ENCODE measurements around the gene DNAL4.

Gene DNAL4

GRCh38 chr22:38751422-38752346 is 42.3 kb downstream of the DNAL4 start:
- Mint-ChIP-seq H3K4me1 (ENCODE audit: low read depth) (peaks cover 60% of the 10 kb centered on the region), H3K27me3 (no peaks in the 10 kb centered on the region), H3K36me3 (ENCODE audit: low read depth) (peaks cover 83% of the 10 kb centered on the region), H3K27ac (peak overlapping the region; percentile 99), H3K9me3 (no peaks in the 10 kb centered on the region), H3K4me3 (peak overlapping the region; percentile 88)
- peak; percentile 76 for DNase-seq

GRCh38 chr22:38751066-38751421 is 42.9 kb downstream of the DNAL4 start:
- H3K27me3 Mint-ChIP-seq = no peaks in the 10 kb centered on the region
- peaks cover 86% of the 10 kb centered on the region for H3K36me3 Mint-ChIP-seq (ENCODE audit: low read depth)
- DNase-seq = no peak
- H3K9me3 Mint-ChIP-seq = no peaks in the 10 kb centered on the region
- peaks cover 57% of the 10 kb centered on the region for H3K4me1 Mint-ChIP-seq (ENCODE audit: low read depth)
- peak overlapping the region; percentile 88 for H3K4me3 Mint-ChIP-seq
- peak overlapping the region; percentile 99 for H3K27ac Mint-ChIP-seq

- H3K27me3 Mint-ChIP-seq = no peaks in the 10 kb centered on the region
- peaks cover 90% of the 10 kb centered on the region for H3K36me3 Mint-ChIP-seq (ENCODE audit: low read depth)
- H3K4me3 Mint-ChIP-seq = peak overlapping the region; percentile 88
These were observed 43.3 kb downstream of the DNAL4 start for GRCh38 chr22:38750638-38751037.

GRCh38 chr22:38750104-38750503 is 43.8 kb downstream of the DNAL4 start:
- peak overlapping the region; percentile 88 for H3K4me3 Mint-ChIP-seq
- peaks cover 94% of the 10 kb centered on the region for H3K36me3 Mint-ChIP-seq (ENCODE audit: low read depth)
- peak overlapping the region; percentile 99 for H3K27ac Mint-ChIP-seq
- no peaks in the 10 kb centered on the region for H3K27me3 Mint-ChIP-seq
- no peaks in the 10 kb centered on the region for H3K9me3 Mint-ChIP-seq
- peaks cover 61% of the 10 kb centered on the region for H3K4me1 Mint-ChIP-seq (ENCODE audit: low read depth)
- DNase-seq = no peak

More at GRCh38 chr22:38750638-38751037, 43.3 kb downstream of the DNAL4 start:
- no peaks in the 10 kb centered on the region for H3K9me3 Mint-ChIP-seq
- no peak for DNase-seq
- H3K4me1 Mint-ChIP-seq (ENCODE audit: low read depth) = peaks cover 57% of the 10 kb centered on the region
- H3K27ac Mint-ChIP-seq = peak overlapping the region; percentile 99

GRCh38 chr22:38748487-38749136 is 45.3 kb downstream of the DNAL4 start:
- H3K4me1 Mint-ChIP-seq (ENCODE audit: low read depth) = peaks cover 54% of the 10 kb centered on the region
- H3K4me3 Mint-ChIP-seq = no peak overlapping the region
- DNase-seq = no peak
- peak overlapping the region; percentile 99 for H3K27ac Mint-ChIP-seq
- no peaks in the 10 kb centered on the region for H3K9me3 Mint-ChIP-seq
- peaks cover 95% of the 10 kb centered on the region for H3K36me3 Mint-ChIP-seq (ENCODE audit: low read depth)
- H3K27me3 Mint-ChIP-seq = no peaks in the 10 kb centered on the region

GRCh38 chr22:38745676-38746460 is 48.1 kb downstream of the DNAL4 start:
- H3K9me3 Mint-ChIP-seq = no peaks in the 10 kb centered on the region
- H3K27me3 Mint-ChIP-seq = no peaks in the 10 kb centered on the region
- peak overlapping the region; percentile 85 for H3K27ac Mint-ChIP-seq
- H3K36me3 Mint-ChIP-seq (ENCODE audit: low read depth) = peaks cover 97% of the 10 kb centered on the region
- no peak overlapping the region for H3K4me3 Mint-ChIP-seq
- no peak for DNase-seq
- H3K4me1 Mint-ChIP-seq (ENCODE audit: low read depth) = peaks cover 40% of the 10 kb centered on the region

- Mint-ChIP-seq H3K36me3 (ENCODE audit: low read depth) (peaks cover 98% of the 10 kb centered on the region), H3K27me3 (no peaks in the 10 kb centered on the region), H3K4me1 (ENCODE audit: low read depth) (peaks cover 33% of the 10 kb centered on the region), H3K9me3 (no peaks in the 10 kb centered on the region), H3K4me3 (no peak overlapping the region), H3K27ac (peak overlapping the region; percentile 85)
- no peak for DNase-seq
These were observed 49.0 kb downstream of the DNAL4 start for GRCh38 chr22:38744981-38745380.

GRCh38 chr22:38742176-38742942 is 51.6 kb downstream of the DNAL4 start:
- no peaks in the 10 kb centered on the region for H3K9me3 Mint-ChIP-seq
- peaks cover 32% of the 10 kb centered on the region for H3K4me1 Mint-ChIP-seq (ENCODE audit: low read depth)
- peak overlapping the region; percentile 79 for H3K27ac Mint-ChIP-seq
- peaks cover 98% of the 10 kb centered on the region for H3K36me3 Mint-ChIP-seq (ENCODE audit: low read depth)
- H3K27me3 Mint-ChIP-seq = no peaks in the 10 kb centered on the region
- no peak for DNase-seq
- H3K4me3 Mint-ChIP-seq = no peak overlapping the region

- Mint-ChIP-seq H3K9me3 (no peaks in the 10 kb centered on the region), H3K4me3 (no peak overlapping the region), H3K27ac (peak overlapping the region; percentile 79), H3K36me3 (ENCODE audit: low read depth) (peaks cover 100% of the 10 kb centered on the region), H3K4me1 (ENCODE audit: low read depth) (peaks cover 38% of the 10 kb centered on the region), H3K27me3 (no peaks in the 10 kb centered on the region)
- no peak for DNase-seq
These were observed 52.4 kb downstream of the DNAL4 start for GRCh38 chr22:38741576-38741975.

- Mint-ChIP-seq H3K4me1 (ENCODE audit: low read depth) (peaks cover 41% of the 10 kb centered on the region), H3K27me3 (no peaks in the 10 kb centered on the region), H3K27ac (peak overlapping the region; percentile 79), H3K4me3 (no peak overlapping the region), H3K36me3 (ENCODE audit: low read depth) (peaks cover 100% of the 10 kb centered on the region), H3K9me3 (no peaks in the 10 kb centered on the region)
- no peak for DNase-seq
These were observed 52.8 kb downstream of the DNAL4 start for GRCh38 chr22:38741166-38741565.

GRCh38 chr22:38740754-38741153 is 53.2 kb downstream of the DNAL4 start:
- H3K27me3 Mint-ChIP-seq = no peaks in the 10 kb centered on the region
- H3K9me3 Mint-ChIP-seq = no peaks in the 10 kb centered on the region
- H3K4me1 Mint-ChIP-seq (ENCODE audit: low read depth) = peaks cover 45% of the 10 kb centered on the region
- no peak for DNase-seq
- H3K36me3 Mint-ChIP-seq (ENCODE audit: low read depth) = peaks cover 100% of the 10 kb centered on the region
- H3K4me3 Mint-ChIP-seq = no peak overlapping the region
- H3K27ac Mint-ChIP-seq = peak overlapping the region; percentile 79

- Mint-ChIP-seq H3K4me3 (no peak overlapping the region), H3K27me3 (no peaks in the 10 kb centered on the region), H3K9me3 (no peaks in the 10 kb centered on the region), H3K36me3 (ENCODE audit: low read depth) (peaks cover 100% of the 10 kb centered on the region), H3K27ac (peak overlapping the region; percentile 79), H3K4me1 (ENCODE audit: low read depth) (peaks cover 45% of the 10 kb centered on the region)
- no peak for DNase-seq
These were observed 53.7 kb downstream of the DNAL4 start for GRCh38 chr22:38740116-38740723.

- DNase-seq = no peak
- H3K36me3 Mint-ChIP-seq (ENCODE audit: low read depth) = peaks cover 100% of the 10 kb centered on the region
- peak overlapping the region; percentile 83 for H3K27ac Mint-ChIP-seq
- H3K4me1 Mint-ChIP-seq (ENCODE audit: low read depth) = peaks cover 47% of the 10 kb centered on the region
- H3K27me3 Mint-ChIP-seq = no peaks in the 10 kb centered on the region
- H3K4me3 Mint-ChIP-seq = no peak overlapping the region
- H3K9me3 Mint-ChIP-seq = no peaks in the 10 kb centered on the region
These were observed 54.5 kb downstream of the DNAL4 start for GRCh38 chr22:38739300-38740055.

Data from activated T-cell treated with anti-CD3 and anti-CD28 coated beads, Interleukin-2, amount 50 U/mL, for 24 hours (primary cell).